HL-60 (cell line): ENCODE results near the gene MPPED1.

Experiments
- DNase-seq, 2 experiments: peaks; one replicate each; pipeline ENCODE4 v3.0.0-alpha.2; 2010 to 2020; ENCODE audit warnings: low read depth in 1 of 2, low spot score in 1 of 2
- H3K27ac ChIP-seq: fragments of 250-450 bp; sonication (Bioruptor Pico); replicated peaks from 2 replicates; pipeline ENCODE4 v1.5.1; 2020; ENCODE audit warnings: mild to moderate bottlenecking, moderate library complexity
- H3K27me3 ChIP-seq: fragments of 250-450 bp; sonication (Bioruptor Pico); 2 replicates; pipeline ENCODE4 v1.5.1; 2021; ENCODE audit warnings: mild to moderate bottlenecking, moderate library complexity; ENCODE audit not compliant: insufficient read depth, poor library complexity, severe bottlenecking
- H3K4me3 ChIP-seq: replicated peaks from 2 replicates; pipeline ENCODE4 v1.5.1; 2011; ENCODE audit warnings: mild to moderate bottlenecking, control low read depth, low read length; ENCODE audit not compliant: insufficient read depth
- CTCF ChIP-seq: IDR thresholded peaks from one replicate; pipeline ENCODE4 v1.5.1; 2011; ENCODE audit warnings: low read length, control low read depth, inconsistent platforms; ENCODE audit not compliant: insufficient read depth
- GABPA ChIP-seq: IDR thresholded peaks from 2 replicates; pipeline ENCODE4 v1.6.1; 2012; ENCODE audit warnings: low read depth
- POLR2AphosphoS5 ChIP-seq: IDR thresholded peaks from 2 replicates; pipeline ENCODE4 v1.6.1; 2012; ENCODE audit warnings: low read depth
- REST ChIP-seq: IDR thresholded peaks from 2 replicates; pipeline ENCODE4 v1.6.1; 2012; ENCODE audit warnings: low read depth; ENCODE audit not compliant: insufficient replicate concordance
- SPI1 ChIP-seq: IDR thresholded peaks from 2 replicates; pipeline ENCODE4 v1.6.1; 2012; ENCODE audit warnings: low read depth, mild to moderate bottlenecking, borderline replicate concordance

The MPPED1 gene

DNA sequence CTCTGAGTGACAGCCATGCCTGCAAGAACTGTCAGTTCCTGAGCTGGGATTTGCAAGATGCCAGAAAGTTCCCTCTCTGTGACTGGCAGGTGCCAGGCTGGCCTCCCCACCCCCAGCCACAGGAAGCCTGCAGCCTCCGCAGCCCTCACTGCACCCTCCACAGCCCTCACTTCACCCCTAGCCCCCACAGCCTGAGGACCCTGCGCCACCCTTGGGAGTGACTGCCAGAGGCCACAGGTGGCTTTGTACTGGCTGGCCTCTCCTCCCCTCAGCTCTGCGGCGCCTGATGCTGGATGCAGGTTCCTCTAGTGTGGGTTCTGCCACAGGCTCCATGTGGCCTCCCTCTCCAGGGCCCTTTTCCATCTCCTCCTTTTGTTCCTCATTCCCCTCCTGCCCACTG lies 28.7 kb downstream of the MPPED1 start:
- no peak for DNase-seq
- Histone ChIP-seq H3K27ac (no peak overlapping the region), H3K4me3 (no peak overlapping the region), H3K27me3 (no peaks in the 10 kb centered on the region)
- no peak for TF ChIP-seq CTCF
- TF ChIP-seq REST: no peak
- no peak for TF ChIP-seq GABPA
- no peak for TF ChIP-seq SPI1
- no peak for TF ChIP-seq POLR2AphosphoS5

- no peak for TF ChIP-seq SPI1
- TF ChIP-seq CTCF: no peak
- no peak for TF ChIP-seq POLR2AphosphoS5
- no peak for TF ChIP-seq REST
- TF ChIP-seq GABPA: no peak
- no peak overlapping the region for H3K27ac ChIP-seq
- H3K27me3 ChIP-seq: no peaks in the 10 kb centered on the region
- no peak overlapping the region for H3K4me3 ChIP-seq
- no peak for DNase-seq
These were observed 29.4 kb downstream of the MPPED1 start for GRCh38 chr22:43441216-43441615.

DNA sequence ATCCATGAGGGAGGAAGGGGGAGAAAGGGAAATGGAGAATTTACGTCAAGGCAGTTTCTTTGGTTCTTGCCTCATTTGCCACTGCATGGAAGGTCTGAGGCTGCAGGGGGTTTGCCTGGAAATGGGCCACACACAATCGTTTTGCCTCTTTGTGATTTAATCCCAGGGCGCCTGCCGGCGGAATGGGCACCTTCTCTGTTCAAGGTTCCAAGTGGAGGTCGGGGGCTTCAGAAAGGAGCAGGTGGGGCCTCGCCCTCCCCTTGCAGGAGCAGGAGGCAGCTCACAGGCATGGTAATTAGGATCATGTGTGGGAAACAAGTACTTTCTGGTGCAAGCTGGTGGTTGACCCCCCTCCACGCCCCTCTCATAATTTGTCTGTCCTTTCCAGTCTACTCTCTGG lies 29.9 kb downstream of the MPPED1 start:
- DNase-seq: no peak
- no peak overlapping the region for H3K4me3 ChIP-seq
- H3K27me3 ChIP-seq: no peaks in the 10 kb centered on the region
- H3K27ac ChIP-seq: no peak overlapping the region
- TF ChIP-seq SPI1 (no peak), POLR2AphosphoS5 (no peak), REST (no peak), GABPA (no peak), CTCF (no peak)
